GM18508 (cell line): Measurements from ENCODE around the gene SEPTIN10.

Experiments used
- ATAC-seq: cut with Tn5 transposase; IDR thresholded peaks from one replicate; pipeline ENCODE4 v1.9.1; 2021; ENCODE audit warnings: moderate number of reproducible peaks; ENCODE audit not compliant: insufficient read depth, unreplicated experiment

The SEPTIN10 gene

DNA sequence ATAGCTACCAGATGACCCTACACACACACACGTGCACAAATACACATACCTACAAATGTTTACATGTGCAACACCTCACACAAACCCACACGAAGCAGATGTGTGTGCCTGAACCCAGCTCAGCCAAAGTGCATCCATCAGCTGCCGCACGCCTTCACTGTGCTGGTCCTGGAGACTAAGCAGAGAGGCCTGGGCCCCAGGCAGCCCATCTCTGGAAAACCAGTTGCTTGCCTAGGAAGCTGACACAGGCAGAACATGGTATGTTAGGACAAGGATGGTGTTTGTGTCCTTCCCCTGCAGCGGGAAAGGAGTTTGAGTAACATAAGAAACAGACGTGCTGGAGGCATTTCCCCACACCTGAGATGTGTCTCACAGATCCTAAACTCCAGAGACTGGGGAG lies 86.7 kb downstream of the SEPTIN10 start:
- no peak for ATAC-seq

GRCh38 chr2:109526442-109526970 lies 87.3 kb downstream of the SEPTIN10 start:
- no peak for ATAC-seq

- ATAC-seq: no peak
These were observed 87.9 kb downstream of the SEPTIN10 start for GRCh38 chr2:109525836-109526235.

- no peak for ATAC-seq
These were observed 90.0 kb downstream of the SEPTIN10 start for GRCh38 chr2:109523536-109524361.

DNA sequence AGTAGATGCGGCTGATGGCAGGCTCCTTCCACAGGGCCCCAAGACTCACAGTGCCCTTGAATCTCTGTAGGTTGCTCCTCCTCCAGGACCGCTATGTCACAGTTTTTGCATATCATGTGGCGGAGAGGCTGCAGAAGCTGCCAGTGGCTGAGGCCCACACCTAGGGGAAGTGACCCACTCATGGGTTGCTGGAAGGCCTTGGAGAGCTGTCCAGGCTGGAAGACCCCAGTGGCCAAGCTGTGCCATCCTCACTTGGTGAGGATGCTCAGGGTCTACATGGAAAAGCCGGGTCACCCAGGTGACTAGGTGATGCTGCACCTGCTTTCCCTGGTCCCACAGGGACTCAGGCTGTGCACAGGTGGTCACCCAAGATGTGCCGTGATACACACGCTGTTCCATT lies 90.6 kb downstream of the SEPTIN10 start:
- ATAC-seq: no peak

DNA sequence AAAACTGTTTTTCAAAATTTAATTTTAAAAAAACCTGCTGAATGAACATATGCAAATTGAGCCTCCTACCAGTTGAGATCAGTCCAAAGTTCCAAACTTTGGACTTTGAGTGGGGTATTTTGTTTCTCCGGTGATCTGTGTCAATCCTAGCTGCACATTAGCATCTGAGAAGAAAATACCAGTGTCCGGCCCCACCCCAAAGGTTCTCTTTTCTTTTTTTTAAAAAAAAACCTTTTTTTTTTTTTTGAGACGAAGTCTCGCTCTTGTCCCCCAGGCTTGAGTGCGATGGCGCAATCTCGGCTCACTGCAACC lies 91.7 kb downstream of the SEPTIN10 start:
- no peak for ATAC-seq

DNA sequence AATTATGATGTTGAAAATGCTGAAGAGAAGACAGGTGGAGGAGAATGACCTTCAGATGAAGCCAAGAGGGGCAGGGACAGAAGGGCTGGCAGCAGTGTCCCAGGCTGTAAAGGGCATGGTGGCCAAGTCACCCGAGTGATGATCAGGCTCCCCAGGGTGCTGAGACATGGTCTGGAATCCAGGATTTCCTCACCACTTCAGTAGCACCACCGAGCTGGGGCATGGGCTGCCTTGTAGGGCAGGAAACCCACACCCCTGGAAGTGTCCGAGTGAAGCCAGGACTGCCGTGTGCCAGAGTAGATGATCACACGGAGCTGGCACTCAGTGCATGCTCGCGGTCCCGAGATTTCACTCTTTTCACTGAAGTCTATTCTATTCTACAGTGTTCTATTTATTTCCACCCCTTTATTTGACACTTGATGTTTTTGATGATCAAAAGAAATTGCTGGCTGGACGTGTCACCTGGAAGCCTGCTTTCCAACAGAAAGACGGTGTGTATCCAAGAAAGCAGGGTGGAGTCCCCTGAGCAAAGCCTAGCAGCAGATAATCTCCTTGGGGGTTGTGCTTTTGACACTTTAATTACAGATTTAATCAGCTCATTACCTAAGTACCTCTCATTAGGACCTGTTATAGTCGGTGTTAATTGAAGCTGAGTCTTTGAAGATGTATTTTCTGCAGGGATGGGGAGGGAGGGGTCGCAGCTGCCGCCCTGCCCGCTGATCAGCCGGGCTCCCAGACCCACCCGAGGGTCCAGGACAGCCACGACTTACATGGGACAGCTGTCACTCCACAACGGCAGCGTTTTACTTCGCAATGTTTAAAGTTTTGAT lies 92.3 kb downstream of the SEPTIN10 start:
- ATAC-seq: no peak

DNA sequence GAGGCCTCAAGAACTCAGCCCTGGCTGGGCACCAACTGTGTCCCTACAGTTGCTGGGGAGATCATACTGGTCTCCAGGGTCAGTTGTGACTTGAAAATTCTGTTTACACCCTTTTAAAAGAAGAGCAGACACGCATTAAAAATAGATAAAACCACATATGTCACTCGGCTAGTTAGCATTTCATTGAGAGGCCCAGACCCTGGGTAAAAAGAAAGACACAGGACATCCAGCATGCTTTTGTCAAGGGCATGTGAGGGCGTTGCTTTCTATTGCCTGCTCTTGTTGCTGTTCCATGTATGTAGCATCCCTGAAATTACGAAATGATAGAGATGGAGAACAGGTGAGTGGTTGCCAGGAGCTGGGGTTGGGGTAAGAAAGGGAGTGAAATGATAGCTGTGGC lies 94.3 kb downstream of the SEPTIN10 start:
- ATAC-seq: no peak

DNA sequence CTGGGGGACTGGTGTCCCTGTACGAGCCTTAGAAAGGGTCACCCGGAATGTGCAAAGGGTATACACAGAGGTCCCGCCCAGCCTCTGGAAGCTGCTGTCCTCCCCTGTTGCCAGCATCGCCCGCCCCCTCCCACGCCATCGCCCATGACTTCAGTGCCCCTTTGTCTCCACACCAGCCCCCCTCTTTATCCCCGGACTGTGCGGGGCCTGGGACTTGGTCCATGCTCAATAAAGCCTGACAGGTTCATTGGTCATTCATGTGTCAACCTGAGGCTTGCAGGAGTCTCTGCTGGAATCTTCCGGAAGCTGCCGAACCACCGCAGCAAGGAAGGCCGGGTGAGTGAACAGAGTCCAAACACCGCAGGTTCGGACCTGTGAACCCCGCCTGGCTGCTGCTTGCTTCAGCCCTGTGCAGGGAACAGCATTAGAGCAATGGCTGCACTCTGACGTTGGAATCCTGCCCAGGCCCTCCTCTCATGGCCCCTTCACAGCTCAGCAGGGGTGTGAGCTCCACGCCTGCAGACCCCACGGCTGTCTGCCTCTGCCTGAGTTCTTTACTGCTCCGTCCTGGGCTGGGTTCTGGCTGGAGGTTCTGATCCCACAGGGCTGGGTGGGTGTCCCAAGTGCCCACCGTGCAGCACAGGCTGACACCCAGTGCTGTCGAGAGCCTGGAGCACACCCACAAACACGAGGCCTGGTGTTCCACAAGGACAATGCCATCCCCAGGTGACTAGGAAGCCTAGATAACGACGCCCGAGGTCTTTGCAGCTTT lies 96.5 kb downstream of the SEPTIN10 start:
- no peak for ATAC-seq

GRCh38 chr2:109516445-109517117 lies 97.2 kb downstream of the SEPTIN10 start:
- no peak for ATAC-seq

GRCh38 chr2:109514857-109515256 lies 98.9 kb downstream of the SEPTIN10 start:
- ATAC-seq: no peak

DNA sequence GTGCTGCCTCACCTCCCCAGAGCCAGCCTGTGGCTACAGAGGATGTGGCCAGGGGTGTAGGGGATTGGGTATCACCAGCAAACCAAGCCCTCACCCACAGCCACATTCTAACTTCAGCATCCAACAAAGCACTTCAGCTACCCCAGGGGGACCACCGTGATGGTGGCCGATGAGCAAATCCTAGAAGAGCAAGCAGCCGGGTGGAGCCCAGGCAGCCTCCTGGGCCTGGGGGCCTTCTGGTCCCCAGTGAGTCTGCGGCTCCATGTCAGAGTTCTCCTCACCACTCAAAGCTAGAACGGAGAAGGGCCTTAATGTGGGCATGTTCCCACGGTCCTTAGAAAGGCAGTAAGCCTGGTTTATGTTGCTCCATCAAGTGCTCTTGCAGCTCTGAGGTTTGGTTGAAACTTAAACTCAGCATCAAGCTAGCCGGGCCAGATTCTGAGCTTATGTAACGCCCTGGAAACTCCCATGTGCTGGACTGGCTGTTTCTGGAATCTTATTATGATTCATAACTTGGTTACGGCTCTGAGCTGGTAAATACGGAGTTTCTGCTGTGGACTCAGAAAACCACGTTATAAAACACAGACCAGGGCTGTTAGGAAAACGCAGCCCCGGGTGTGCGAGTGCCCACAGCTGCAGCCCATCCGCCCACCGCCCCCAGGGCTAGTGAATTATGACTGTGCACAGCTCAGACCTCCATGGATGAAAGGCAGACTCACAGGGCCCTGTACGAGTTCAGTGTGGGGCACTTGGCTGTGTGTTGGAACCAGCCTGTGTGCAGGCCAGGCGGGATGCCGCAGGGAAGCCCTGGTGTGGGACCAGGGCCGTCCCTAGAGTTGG lies 99.8 kb downstream of the SEPTIN10 start:
- ATAC-seq: peak; percentile 73

DNA sequence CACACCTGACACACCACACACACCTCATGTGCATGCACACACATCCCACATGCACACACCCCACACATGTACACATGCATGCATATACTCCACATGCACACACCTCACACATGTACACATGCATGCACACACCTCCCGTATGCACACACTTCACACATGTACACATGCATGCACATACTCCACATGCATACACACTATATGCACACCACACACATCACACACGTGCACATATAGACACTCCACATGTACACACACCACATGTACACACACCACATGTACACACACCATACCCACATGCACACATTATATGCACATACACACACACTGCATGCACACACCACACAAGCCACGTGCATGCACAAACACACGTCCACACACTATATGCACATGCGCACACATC lies 100.5 kb downstream of the SEPTIN10 start:
- no peak for ATAC-seq

GRCh38 chr2:109512076-109512475 lies 101.7 kb downstream of the SEPTIN10 start:
- ATAC-seq: no peak

DNA sequence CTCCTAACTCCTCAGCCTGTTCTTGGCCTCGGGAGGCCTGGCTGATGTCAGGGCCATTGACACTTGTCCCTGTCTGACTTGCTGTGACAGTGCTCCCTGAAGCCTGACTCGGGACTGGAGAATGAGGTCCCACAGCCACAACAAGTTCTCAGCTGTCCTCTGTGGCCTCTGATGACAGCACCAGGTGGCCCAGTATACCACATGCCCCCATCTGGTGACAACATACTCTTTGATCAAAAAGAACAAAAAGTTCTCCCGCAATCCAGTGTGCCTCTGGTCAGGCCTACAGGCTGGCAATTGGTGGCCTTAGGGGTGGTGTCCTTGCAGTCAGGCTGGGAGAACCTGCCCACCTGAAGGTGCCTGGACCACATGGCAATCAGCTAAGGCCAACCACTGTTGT lies 102.6 kb downstream of the SEPTIN10 start:
- no peak for ATAC-seq

GRCh38 chr2:109510136-109511028 lies 103.4 kb downstream of the SEPTIN10 start:
- no peak for ATAC-seq

- no peak for ATAC-seq
These were observed 105.2 kb downstream of the SEPTIN10 start for GRCh38 chr2:109508556-109508955.

DNA sequence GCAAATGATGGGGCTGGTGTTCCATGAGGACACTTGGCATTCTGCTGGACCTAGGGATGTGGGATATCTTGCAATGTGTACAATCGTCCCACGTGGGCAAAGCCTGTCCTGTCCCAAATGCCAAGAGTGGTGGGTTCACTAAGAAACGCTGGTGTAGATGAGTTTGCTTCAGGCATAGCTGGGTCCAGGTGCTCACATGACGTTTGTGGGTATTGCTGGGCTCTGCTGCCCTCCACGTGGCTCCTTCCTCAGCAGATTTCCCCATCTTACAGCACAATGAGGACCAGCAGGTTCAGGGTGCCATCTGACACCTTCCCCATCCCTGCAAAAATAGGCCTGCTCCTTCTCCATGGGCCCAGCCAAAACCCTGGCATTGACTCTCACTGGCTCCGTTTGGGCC lies 105.9 kb downstream of the SEPTIN10 start:
- ATAC-seq: no peak
